IMR-90 (cell line): ENCODE results near the gene GPR39. TPM values are rescaled to one million over a fixed set of nuclear protein-coding genes. Genes with fewer than 3 reads are reported as not detected.

Experiments
- ATAC-seq: fragments of 200-7000 bp; cut with Tn5 transposase; 2 replicates; pipeline ENCODE4 v1.9.1; 2020; ENCODE audit warnings: low read depth, mild to moderate bottlenecking, moderate library complexity
- BruUV-seq: library from RNA; stranded (reverse); fragments of 400-500 nt; replicated peaks from 2 replicates; lab custom pipeline; 2021; lab: Mats Ljungman, UMichigan
- CTCF ChIA-PET: fragments of 300-600 bp; formaldehyde crosslinking; extraction: SDS; loops from one replicate; lab custom pipeline; 2021; ENCODE audit warnings: antibody characterized with exemption; lab: Yijun Ruan, JAX
- POLR2A ChIA-PET: fragments of 300-600 bp; sonication (Branson Sonifier 250); formaldehyde crosslinking; loops from one replicate; lab custom pipeline; 2022; ENCODE audit warnings: antibody characterized with exemption; ENCODE audit not compliant: unreplicated experiment; lab: Charles Lee
- DNase-seq: peaks from one replicate; pipeline ENCODE4 v3.0.0; 2013
- H2AFZ ChIP-seq: replicated peaks from 2 replicates; pipeline ENCODE3; 2013; ENCODE audit warnings: low read length, mild to moderate bottlenecking; ENCODE audit not compliant: poor library complexity
- H2AK5ac ChIP-seq: 2 replicates; pipeline ENCODE4 v1.6.1; 2013; ENCODE audit warnings: low read depth, low read length, inconsistent platforms
- H2AK9ac ChIP-seq: replicated peaks from 2 replicates; pipeline ENCODE3; 2013; ENCODE audit warnings: mild to moderate bottlenecking, low read depth, low read length, moderate library complexity; ENCODE audit not compliant: poor library complexity
- H2BK120ac ChIP-seq: 2 replicates; pipeline ENCODE4 v1.6.1; 2013; ENCODE audit warnings: low read depth, low read length, inconsistent platforms
- H2BK15ac ChIP-seq: 3 replicates; pipeline ENCODE4 v1.6.1; 2013; ENCODE audit warnings: low read depth, low read length, inconsistent platforms
- H2BK20ac ChIP-seq: 2 replicates; pipeline ENCODE4 v1.6.1; 2013; ENCODE audit warnings: low read depth, mild to moderate bottlenecking, inconsistent platforms, low read length, moderate library complexity
- H2BK5ac ChIP-seq: 2 replicates; pipeline ENCODE4 v1.6.1; 2013; ENCODE audit warnings: mild to moderate bottlenecking, low read depth, low read length, inconsistent platforms; ENCODE audit not compliant: poor library complexity, severe bottlenecking
- H3K14ac ChIP-seq: replicated peaks from 2 replicates; pipeline ENCODE4 v1.6.1; 2013; ENCODE audit warnings: low read depth, low read length, inconsistent platforms
- H3K18ac ChIP-seq: 2 replicates; pipeline ENCODE4 v1.6.1; 2013; ENCODE audit warnings: low read depth, low read length, control low read depth
- H3K23ac ChIP-seq: 2 replicates; pipeline ENCODE4 v1.6.1; 2013; ENCODE audit warnings: low read depth, low read length, inconsistent platforms
- H3K27ac ChIP-seq: 2 replicates; pipeline ENCODE4 v1.5.1; 2013; ENCODE audit warnings: mild to moderate bottlenecking, control low read depth, low read length; ENCODE audit not compliant: insufficient read depth
- H3K27me3 ChIP-seq: 2 replicates; pipeline ENCODE4 v1.6.1; 2013; ENCODE audit warnings: low read length; ENCODE audit not compliant: control insufficient read depth, insufficient read depth
- H3K36me3 ChIP-seq: 2 replicates; pipeline ENCODE4 v1.6.1; 2013; ENCODE audit warnings: low read length, mixed read lengths; ENCODE audit not compliant: control insufficient read depth, insufficient read depth
- H3K4ac ChIP-seq: 2 replicates; pipeline ENCODE4 v1.6.1; 2013; ENCODE audit warnings: low read depth, low read length, inconsistent platforms
- H3K4me1 ChIP-seq: 2 replicates; pipeline ENCODE4 v1.6.1; 2013; ENCODE audit warnings: low read length, mixed read lengths; ENCODE audit not compliant: control insufficient read depth, insufficient read depth
- H3K4me2 ChIP-seq: 2 replicates; pipeline ENCODE4 v1.6.1; 2013; ENCODE audit warnings: low read depth, mild to moderate bottlenecking, control low read depth, low read length, moderate library complexity
- H3K4me3 ChIP-seq: 2 replicates; pipeline ENCODE4 v1.5.1; 2013; ENCODE audit warnings: low read depth, mild to moderate bottlenecking, control low read depth, low read length, moderate library complexity; ENCODE audit not compliant: insufficient read depth
- H3K56ac ChIP-seq: 2 replicates; pipeline ENCODE4 v1.6.1; 2013; ENCODE audit warnings: low read length, inconsistent platforms; ENCODE audit not compliant: insufficient read depth; ENCODE audit errors: extremely low read depth
- H3K79me1 ChIP-seq, 2 experiments: 2 replicates each; pipeline ENCODE4 v1.6.1; 2013; ENCODE audit warnings: low read length in 2 of 2, inconsistent platforms in 1 of 2, low read depth in 1 of 2
- H3K9ac ChIP-seq: 2 replicates; pipeline ENCODE4 v1.6.1; 2013; ENCODE audit warnings: low read depth, low read length, control low read depth
- H3K9me1 ChIP-seq: 2 replicates; pipeline ENCODE4 v1.6.1; 2013; ENCODE audit warnings: low read length, inconsistent platforms; ENCODE audit not compliant: insufficient read depth
- H3K9me3 ChIP-seq: 2 replicates; pipeline ENCODE4 v1.6.1; 2013; ENCODE audit warnings: low read length; ENCODE audit not compliant: control insufficient read depth, insufficient read depth
- H4K20me1 ChIP-seq: 2 replicates; pipeline ENCODE4 v1.6.1; 2013; ENCODE audit warnings: low read length, inconsistent platforms; ENCODE audit not compliant: insufficient read depth
- H4K5ac ChIP-seq: 2 replicates; pipeline ENCODE4 v1.6.1; 2013; ENCODE audit warnings: mild to moderate bottlenecking, low read depth, low read length, control low read depth
- H4K8ac ChIP-seq, 2 experiments: 2 replicates each; pipeline ENCODE4 v1.6.1; 2013; ENCODE audit warnings: low read depth in 2 of 2, low read length in 2 of 2, control low read depth in 1 of 2, inconsistent platforms in 1 of 2
- H4K91ac ChIP-seq: 2 replicates; pipeline ENCODE4 v1.6.1; 2013; ENCODE audit warnings: low read depth, low read length, inconsistent platforms; ENCODE audit not compliant: insufficient read depth
- BHLHE40 ChIP-seq: fragments of 150-350 bp; IDR thresholded peaks from 2 replicates; pipeline ENCODE4 v1.6.1; 2016; ENCODE audit warnings: mild to moderate bottlenecking, low read depth, low read length
- CEBPB ChIP-seq: IDR thresholded peaks from 2 replicates; pipeline ENCODE4 v1.6.1; 2012; ENCODE audit warnings: low read depth, low read length, improper control_type of control experiment
- CHD1 ChIP-seq: IDR thresholded peaks from 2 replicates; pipeline ENCODE4 v1.6.1; 2012; ENCODE audit warnings: low read depth, low read length, improper control_type of control experiment
- ELK1 ChIP-seq: fragments of 150-350 bp; IDR thresholded peaks from 2 replicates; pipeline ENCODE4 v1.6.1; 2016; ENCODE audit warnings: low read depth, mild to moderate bottlenecking, low read length, moderate library complexity, borderline replicate concordance
- FOS ChIP-seq: fragments of 150-350 bp; IDR thresholded peaks from 2 replicates; pipeline ENCODE4 v1.6.1; 2016; ENCODE audit warnings: low read depth, low read length
- MAFK ChIP-seq: IDR thresholded peaks from 2 replicates; pipeline ENCODE4 v1.6.1; 2012; ENCODE audit warnings: low read depth, low read length, improper control_type of control experiment
- MAZ ChIP-seq: IDR thresholded peaks from 2 replicates; pipeline ENCODE4 v1.6.1; 2012; ENCODE audit warnings: low read depth, mild to moderate bottlenecking, low read length, improper control_type of control experiment, moderate library complexity, borderline replicate concordance
- NFE2L2 ChIP-seq: fragments of 150-350 bp; IDR thresholded peaks from 2 replicates; pipeline ENCODE4 v1.6.1; 2016; ENCODE audit warnings: low read depth, mild to moderate bottlenecking, low read length
- POLR2A ChIP-seq: IDR thresholded peaks from 2 replicates; pipeline ENCODE4 v1.6.1; 2012; ENCODE audit warnings: mild to moderate bottlenecking, low read depth, low read length
- RCOR1 ChIP-seq: IDR thresholded peaks from 2 replicates; pipeline ENCODE4 v1.6.1; 2012; ENCODE audit warnings: mild to moderate bottlenecking, low read length, improper control_type of control experiment; ENCODE audit not compliant: insufficient replicate concordance
- RFX5 ChIP-seq: IDR thresholded peaks from 2 replicates; pipeline ENCODE4 v1.8.0; 2012; ENCODE audit warnings: low read depth, mild to moderate bottlenecking, low read length, moderate library complexity
- SMC3 ChIP-seq: fragments of 150-350 bp; IDR thresholded peaks from 2 replicates; pipeline ENCODE4 v1.6.1; 2016; ENCODE audit warnings: low read depth, mild to moderate bottlenecking, antibody characterized with exemption, low read length, moderate library complexity
- WGBS, 2 experiments: methylation state at CpG; one replicate each; pipeline versions ENCODE4 v1.1.5 to v1.1.7; 2013; ENCODE audit warnings: missing lambda C conversion rate in 2 of 2; ENCODE audit not compliant: insufficient read length in 1 of 2; ENCODE audit errors: extremely low coverage in 2 of 2; 5-methylcytosine and 5-hydroxymethylcytosine counted together
- dilution Hi-C: fragments of 300-500 bp; cut with HindIII; formaldehyde crosslinking; loops from one replicate; pipeline ENCODE4 v1.14.3; 2018; ENCODE audit warnings: low sequenced_read_pairs; ENCODE audit not compliant: unreplicated experiment
- in situ Hi-C: fragments of 300-500 bp; cut with MboI; formaldehyde crosslinking; loops from 3 replicates; pipeline ENCODE4 v1.14.3; 2019; ENCODE audit warnings: low sequenced_read_pairs, inconsistent platforms, mixed read lengths
- intact Hi-C: fragments of 100-400 bp; cut with micrococcal nuclease; formaldehyde crosslinking; loops from 2 replicates; pipeline ENCODE4 v1.10.0; 2022
- polyA plus RNA-seq, 3 experiments: library from polyadenylated mRNA; depleted of rRNA; stranded (reverse); fragments of >200 nt; gene quantifications; 2 replicates each; pipeline ENCODE4 v1.2.3, GENCODE V29; 2012; ENCODE audit warnings: low replicate concordance in 1 of 3
- total RNA-seq: library from RNA; depleted of rRNA; stranded (reverse); fragments of >200 nt; gene quantifications from 2 replicates; pipeline ENCODE4 v1.2.3, GENCODE V29; 2012
- TF ChIP-seq, protein P1 (sequence below): fragments of 150-350 bp; IDR thresholded peaks from 2 replicates; pipeline ENCODE4 v1.6.1; 2017; ENCODE audit warnings: mild to moderate bottlenecking, antibody characterized with exemption, low read length, low read depth

GPR39 gene
- total and polyA plus RNA-seq, 2 of the 4 experiments (the other 2 are of a cell fraction): 4.4 to 9.0 TPM

GRCh38 chr2:132636346-132636745 lies 219.7 kb downstream of the GPR39 start:
- Histone ChIP-seq H3K4me2 (no peak overlapping the region), H2BK15ac (no peak overlapping the region), H3K9ac (no peak overlapping the region), H4K20me1 (no peaks in the 10 kb centered on the region; the same call in 1 of the 2 replicates), H3K18ac (no peak overlapping the region), H3K4me1 (peaks cover 7% of the 10 kb centered on the region; the same call in 1 of the 2 replicates), H3K79me1 (0 out of 4 replicates have a peak, but pooled peaks cover 0 to 2% of the 10 kb centered on the region in 2 experiments), H3K14ac (no peak overlapping the region), H2BK20ac (no peak overlapping the region), H3K9me3 (no peaks in the 10 kb centered on the region), H2AK5ac (no peak overlapping the region), H3K27me3 (no peaks in the 10 kb centered on the region), H3K56ac (no peak overlapping the region), H3K4ac (no peak overlapping the region), H4K5ac (no peak overlapping the region), H3K4me3 (no peak overlapping the region), H3K36me3 (no peaks in the 10 kb centered on the region), H2AK9ac (no peak overlapping the region), H2AFZ (no peak overlapping the region), H3K23ac (no peak overlapping the region), H4K91ac (no peak overlapping the region), H2BK5ac (no peak overlapping the region), H3K9me1 (peaks cover 10% of the 10 kb centered on the region), H4K8ac (no peak overlapping the region), H3K27ac (no peak overlapping the region), H2BK120ac (no peak overlapping the region)
- ATAC-seq: no peak
- ChIA-PET POLR2A (no interaction called here), CTCF (interaction anchor here (1.3 kb wide), 1 partner anchor 15 kb away, joined by 5 read pairs; no protein-coding TSS in a partner anchor)
- no TSS peak for BruUV-seq
- TF ChIP-seq POLR2A: no peak
- TF ChIP-seq NFE2L2: no peak
- no peak for TF ChIP-seq BHLHE40
- TF ChIP-seq CHD1: no peak
- TF ChIP-seq SMC3: no peak
- TF ChIP-seq RCOR1: no peak
- TF ChIP-seq MAZ: no peak
- no peak for TF ChIP-seq CEBPB
- TF ChIP-seq, protein P1, sequence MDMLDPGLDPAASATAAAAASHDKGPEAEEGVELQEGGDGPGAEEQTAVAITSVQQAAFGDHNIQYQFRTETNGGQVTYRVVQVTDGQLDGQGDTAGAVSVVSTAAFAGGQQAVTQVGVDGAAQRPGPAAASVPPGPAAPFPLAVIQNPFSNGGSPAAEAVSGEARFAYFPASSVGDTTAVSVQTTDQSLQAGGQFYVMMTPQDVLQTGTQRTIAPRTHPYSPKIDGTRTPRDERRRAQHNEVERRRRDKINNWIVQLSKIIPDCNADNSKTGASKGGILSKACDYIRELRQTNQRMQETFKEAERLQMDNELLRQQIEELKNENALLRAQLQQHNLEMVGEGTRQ: no peak
- TF ChIP-seq ELK1: no peak
- no peak for TF ChIP-seq RFX5
- no peak for TF ChIP-seq FOS
- no peak for TF ChIP-seq MAFK
- intact Hi-C loops (no loop called here), in situ Hi-C loops (no loop called here), dilution Hi-C loops (no loop called here)
- no peak for DNase-seq
- WGBS, 2 experiments: 20% methylated on average over 1 of the region's 1 CpG; no CpG with 5 or more reads in 1 of the 2 experiments
